Effector memory CD4-positive, alpha-beta T cell (primary cell): Measurements from ENCODE around the gene PACRG.

Experiments
- DNase-seq, 3 donors: peaks; one replicate each; pipeline ENCODE4 v3.0.0-alpha.2; 2020
- H3K27ac ChIP-seq: 2 replicates; pipeline ENCODE4 v1.7.0; 2013; ENCODE audit warnings: mild to moderate bottlenecking, low read length, moderate library complexity; ENCODE audit not compliant: insufficient read depth, poor library complexity, severe bottlenecking
- H3K27me3 ChIP-seq: replicated peaks from 2 replicates; pipeline ENCODE4 v1.7.0; 2013; ENCODE audit warnings: mild to moderate bottlenecking, low read length; ENCODE audit not compliant: insufficient read depth, control insufficient read depth, poor library complexity, severe bottlenecking
- H3K36me3 ChIP-seq: 2 replicates; pipeline ENCODE4 v1.7.0; 2013; ENCODE audit warnings: mild to moderate bottlenecking, low read length, moderate library complexity; ENCODE audit not compliant: control insufficient read depth, insufficient read depth
- H3K4me1 ChIP-seq: 2 replicates; pipeline ENCODE4 v1.7.0; 2013; ENCODE audit warnings: low read length, mild to moderate bottlenecking; ENCODE audit not compliant: control insufficient read depth, insufficient read depth, poor library complexity, severe bottlenecking
- H3K4me3 ChIP-seq: 2 replicates; pipeline ENCODE4 v1.7.0; 2013; ENCODE audit warnings: low read length, low read depth, mild to moderate bottlenecking; ENCODE audit not compliant: insufficient read depth, poor library complexity, severe bottlenecking
- H3K9me3 ChIP-seq: 2 replicates; pipeline ENCODE4 v1.7.0; 2013; ENCODE audit warnings: mild to moderate bottlenecking, low read length, moderate library complexity; ENCODE audit not compliant: control insufficient read depth

The PACRG gene

GRCh38 chr6:163341224-163342061 is 613.7 kb downstream of the PACRG start:
- Histone ChIP-seq H3K9me3 (no peaks in the 10 kb centered on the region), H3K27ac (no peak overlapping the region)
- no peak for DNase-seq

GRCh38 chr6:163342571-163343539 is 615.1 kb downstream of the PACRG start:
- DNase-seq, result no peak
- Histone ChIP-seq H3K4me3 (no peak overlapping the region), H3K9me3 (no peaks in the 10 kb centered on the region), H3K4me1 (no peaks in the 10 kb centered on the region), H3K27me3 (no peaks in the 10 kb centered on the region), H3K36me3 (no peaks in the 10 kb centered on the region), H3K27ac (no peak overlapping the region)

More at GRCh38 chr6:163341224-163342061, 613.7 kb downstream of the PACRG start:
- Histone ChIP-seq H3K36me3 (no peaks in the 10 kb centered on the region), H3K27me3 (peaks cover 1% of the 10 kb centered on the region), H3K4me1 (no peaks in the 10 kb centered on the region), H3K4me3 (no peak overlapping the region)

- H3K36me3 ChIP-seq, result no peaks in the 10 kb centered on the region
- no peaks in the 10 kb centered on the region for H3K9me3 ChIP-seq
- no peak overlapping the region for H3K4me3 ChIP-seq
- H3K4me1 ChIP-seq, result no peaks in the 10 kb centered on the region
- DNase-seq, result no peak
- H3K27ac ChIP-seq, result no peak overlapping the region
- H3K27me3 ChIP-seq, result no peaks in the 10 kb centered on the region
Measured at GRCh38 chr6:163343609-163344008, 615.8 kb downstream of the PACRG start.

- Histone ChIP-seq H3K27ac (no peak overlapping the region), H3K36me3 (no peaks in the 10 kb centered on the region), H3K4me1 (no peaks in the 10 kb centered on the region), H3K9me3 (no peaks in the 10 kb centered on the region), H3K27me3 (no peaks in the 10 kb centered on the region), H3K4me3 (no peak overlapping the region)
- no peak for DNase-seq
Measured at GRCh38 chr6:163344411-163344810, 616.6 kb downstream of the PACRG start.

GRCh38 chr6:163345931-163346330 is 618.2 kb downstream of the PACRG start:
- Histone ChIP-seq H3K4me3 (no peak overlapping the region), H3K4me1 (no peaks in the 10 kb centered on the region), H3K9me3 (no peaks in the 10 kb centered on the region), H3K36me3 (no peaks in the 10 kb centered on the region), H3K27me3 (no peaks in the 10 kb centered on the region), H3K27ac (no peak overlapping the region)
- no peak for DNase-seq

GRCh38 chr6:163346497-163346961 is 618.8 kb downstream of the PACRG start:
- no peaks in the 10 kb centered on the region for H3K27me3 ChIP-seq
- H3K27ac ChIP-seq, result no peak overlapping the region
- no peaks in the 10 kb centered on the region for H3K4me1 ChIP-seq
- no peaks in the 10 kb centered on the region for H3K36me3 ChIP-seq
- H3K4me3 ChIP-seq, result no peak overlapping the region
- no peaks in the 10 kb centered on the region for H3K9me3 ChIP-seq
- no peak for DNase-seq

- Histone ChIP-seq H3K36me3 (no peaks in the 10 kb centered on the region), H3K9me3 (no peaks in the 10 kb centered on the region), H3K27me3 (no peaks in the 10 kb centered on the region), H3K27ac (no peak overlapping the region), H3K4me1 (no peaks in the 10 kb centered on the region), H3K4me3 (no peak overlapping the region)
- no peak for DNase-seq
Measured at GRCh38 chr6:163347021-163347446, 619.3 kb downstream of the PACRG start.

GRCh38 chr6:163348789-163349680 is 621.3 kb downstream of the PACRG start:
- Histone ChIP-seq H3K4me1 (no peaks in the 10 kb centered on the region), H3K27ac (no peak overlapping the region), H3K27me3 (no peaks in the 10 kb centered on the region), H3K4me3 (no peak overlapping the region), H3K36me3 (no peaks in the 10 kb centered on the region), H3K9me3 (no peaks in the 10 kb centered on the region)
- no peak for DNase-seq

GRCh38 chr6:163349696-163350095 is 621.9 kb downstream of the PACRG start:
- no peak for DNase-seq
- H3K36me3 ChIP-seq, result no peaks in the 10 kb centered on the region
- H3K4me3 ChIP-seq, result no peak overlapping the region
- H3K27me3 ChIP-seq, result no peaks in the 10 kb centered on the region
- H3K9me3 ChIP-seq, result no peaks in the 10 kb centered on the region
- H3K4me1 ChIP-seq, result no peaks in the 10 kb centered on the region
- no peak overlapping the region for H3K27ac ChIP-seq
